ENCODE measurements around the gene IL17A. TPM values are rescaled to one million over a fixed set of nuclear protein-coding genes. Genes with fewer than 3 reads are reported as not detected.

The IL17A gene
- not detected in 2 replicates for total RNA-seq (2012; rRNA removed)

DNA sequence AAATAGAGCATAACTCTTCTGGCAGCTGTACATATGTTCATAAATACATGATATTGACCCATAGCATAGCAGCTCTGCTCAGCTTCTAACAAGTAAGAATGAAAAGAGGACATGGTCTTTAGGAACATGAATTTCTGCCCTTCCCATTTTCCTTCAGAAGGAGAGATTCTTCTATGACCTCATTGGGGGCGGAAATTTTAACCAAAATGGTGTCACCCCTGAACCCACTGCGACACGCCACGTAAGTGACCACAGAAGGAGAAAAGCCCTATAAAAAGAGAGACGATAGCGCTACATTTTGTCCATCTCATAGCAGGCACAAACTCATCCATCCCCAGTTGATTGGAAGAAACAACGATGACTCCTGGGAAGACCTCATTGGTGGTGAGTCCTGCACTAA is at the start of gene IL17A:
TSS of gene IL17A (plus strand) at position 301 of the 400 bp plus-strand sequence. CDS start at position 358, 57 bp downstream.
- H3K9ac ChIP-seq (ENCODE audit: low read depth, low read length) = no peak within 1 kb of the TSS
- H3K4me2 ChIP-seq (ENCODE audit: low read length) = no peak within 1 kb of the TSS
- H3K36me3 ChIP-seq (ENCODE audit: insufficient read depth, low read length) = no peaks in the 10 kb centered on the region
- H3K27me3 ChIP-seq (ENCODE audit: control insufficient read depth, insufficient read depth, low read length) = peaks cover 12% of the 10 kb centered on the region
- H3K9me3 ChIP-seq (replicated peaks; ENCODE audit: low read length) = no peaks in the 10 kb centered on the region
- no peaks in the 10 kb centered on the region for H3K4me1 ChIP-seq (ENCODE audit: control insufficient read depth, insufficient read depth, low read length)
- H3K4me3 ChIP-seq (ENCODE audit: low read length) = no peak within 1 kb of the TSS

DNA sequence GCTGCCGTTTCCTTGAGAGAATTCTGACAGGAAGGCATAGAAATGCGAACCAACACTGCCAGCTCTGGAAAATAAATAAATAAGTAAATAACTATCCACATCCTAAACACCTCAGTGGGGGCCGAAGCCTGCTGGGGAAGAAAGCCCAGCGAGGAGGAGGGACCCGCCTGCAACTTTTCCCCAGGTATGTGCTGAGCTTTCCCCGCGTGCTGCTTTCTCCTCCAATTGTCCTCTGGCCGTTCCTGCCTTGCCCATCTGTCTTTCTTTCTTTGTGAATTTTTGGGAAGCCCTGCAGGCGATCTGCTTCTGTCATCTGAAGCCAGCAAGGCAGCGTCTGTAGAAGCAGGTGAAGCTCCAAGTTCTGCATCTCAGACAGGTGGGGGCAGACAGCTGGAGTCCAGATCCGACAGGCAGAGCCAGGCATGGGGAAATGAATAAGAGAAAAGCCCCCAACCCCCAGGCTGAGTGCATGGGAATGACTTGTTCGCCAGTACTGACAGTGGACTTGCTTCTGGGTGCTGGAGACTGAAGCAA is 49.2 kb upstream of the IL17A start:
- Histone ChIP-seq H3K4me2 (ENCODE audit: low read length) (peak overlapping the region; percentile 41), H3K4me1 (ENCODE audit: control insufficient read depth, insufficient read depth, low read length) (peaks cover 8% of the 10 kb centered on the region), H3K27me3 (ENCODE audit: control insufficient read depth, insufficient read depth, low read length) (no peaks in the 10 kb centered on the region), H3K9me3 (replicated peaks; ENCODE audit: low read length) (no peaks in the 10 kb centered on the region), H3K4me3 (ENCODE audit: low read length) (peak overlapping the region; percentile 51), H3K36me3 (ENCODE audit: insufficient read depth, low read length) (no peaks in the 10 kb centered on the region), H3K9ac (ENCODE audit: low read depth, low read length) (peak overlapping the region; percentile 13)

DNA sequence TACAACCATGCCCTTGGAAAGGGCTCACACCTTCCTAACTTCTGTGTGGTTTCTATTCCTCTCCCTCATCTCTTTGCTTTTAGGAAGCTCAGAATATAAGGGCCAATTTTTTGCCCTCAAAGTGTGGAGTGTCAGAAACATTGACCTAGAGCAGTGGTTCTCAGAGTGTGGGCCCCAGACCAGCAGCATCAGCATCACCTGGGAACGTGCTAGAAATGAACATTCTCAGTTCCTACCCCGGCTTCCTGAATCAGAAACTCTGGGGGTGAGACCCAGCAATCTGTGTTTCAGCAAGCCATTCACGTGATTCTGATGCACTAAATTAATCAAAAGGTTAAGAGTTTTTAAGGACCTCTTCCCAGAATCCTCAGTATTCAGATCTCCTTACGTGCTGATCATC is 47.9 kb upstream of the IL17A start:
- Histone ChIP-seq H3K36me3 (ENCODE audit: insufficient read depth, low read length) (no peaks in the 10 kb centered on the region), H3K27me3 (ENCODE audit: control insufficient read depth, insufficient read depth, low read length) (no peaks in the 10 kb centered on the region), H3K9ac (ENCODE audit: low read depth, low read length) (no peak overlapping the region), H3K4me3 (ENCODE audit: low read length) (peak overlapping the region; percentile 45), H3K4me2 (ENCODE audit: low read length) (no peak overlapping the region), H3K9me3 (replicated peaks; ENCODE audit: low read length) (no peaks in the 10 kb centered on the region), H3K4me1 (ENCODE audit: control insufficient read depth, insufficient read depth, low read length) (peaks cover 8% of the 10 kb centered on the region)

DNA sequence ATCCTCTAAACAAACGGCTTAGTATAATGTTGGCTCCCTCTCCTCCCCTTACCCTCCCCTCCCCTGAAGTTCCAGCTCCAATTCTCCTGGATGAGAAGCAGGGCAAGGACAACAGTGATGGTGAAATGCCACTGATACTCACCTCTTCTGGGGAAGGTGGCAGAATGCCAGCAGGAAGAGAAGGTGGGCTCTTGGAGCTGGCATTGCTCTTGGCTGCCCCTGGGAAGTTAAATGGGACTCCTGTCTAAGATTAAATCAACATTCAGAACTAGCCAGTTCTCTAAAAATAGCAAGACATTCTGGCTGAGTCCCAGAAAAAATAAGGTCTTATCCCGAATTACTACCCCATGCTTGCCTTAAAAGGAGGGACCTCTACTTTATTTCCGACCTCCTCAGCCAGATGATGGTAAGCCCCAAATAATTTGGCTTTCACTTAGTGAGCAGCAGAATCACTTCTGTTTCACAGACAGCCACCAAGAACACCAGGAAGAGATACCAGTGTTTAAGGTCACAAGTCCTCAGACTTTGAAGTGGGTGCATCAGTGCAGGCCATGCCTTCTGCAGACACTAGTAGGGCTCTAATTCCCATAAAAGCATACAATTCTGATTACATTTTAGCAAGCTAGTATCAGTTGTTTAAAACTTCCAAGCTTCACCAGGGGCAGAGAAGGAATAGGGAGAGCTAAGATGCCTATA is 46.0 kb upstream of the IL17A start:
- no peak overlapping the region for H3K9ac ChIP-seq (ENCODE audit: low read depth, low read length)
- no peaks in the 10 kb centered on the region for H3K36me3 ChIP-seq (ENCODE audit: insufficient read depth, low read length)
- H3K4me3 ChIP-seq (ENCODE audit: low read length) = no peak overlapping the region
- H3K4me2 ChIP-seq (ENCODE audit: low read length) = no peak overlapping the region
- no peaks in the 10 kb centered on the region for H3K27me3 ChIP-seq (ENCODE audit: control insufficient read depth, insufficient read depth, low read length)
- H3K9me3 ChIP-seq (replicated peaks; ENCODE audit: low read length) = no peaks in the 10 kb centered on the region
- peaks cover 8% of the 10 kb centered on the region for H3K4me1 ChIP-seq (ENCODE audit: control insufficient read depth, insufficient read depth, low read length)

DNA sequence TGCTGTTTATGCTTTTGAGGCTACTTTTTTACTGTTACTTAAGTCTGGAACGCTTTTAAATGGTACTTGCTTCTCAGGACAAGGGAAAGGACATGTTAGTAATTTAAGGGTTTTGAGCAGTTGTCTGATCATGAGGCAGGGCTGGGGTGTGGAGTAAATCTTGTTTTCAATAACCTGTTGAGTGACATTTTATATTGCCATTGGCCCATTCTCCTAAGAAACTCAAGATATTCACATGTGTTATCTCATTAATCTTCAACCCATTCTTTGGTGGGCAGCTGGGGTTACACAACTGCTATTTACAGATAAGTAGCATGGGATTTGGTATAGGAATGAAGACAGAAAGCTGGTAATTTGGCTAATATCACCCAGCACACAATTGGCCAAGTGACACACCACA is 44.6 kb upstream of the IL17A start:
- Histone ChIP-seq H3K36me3 (ENCODE audit: insufficient read depth, low read length) (no peaks in the 10 kb centered on the region), H3K9ac (ENCODE audit: low read depth, low read length) (no peak overlapping the region), H3K4me2 (ENCODE audit: low read length) (no peak overlapping the region), H3K27me3 (ENCODE audit: control insufficient read depth, insufficient read depth, low read length) (peaks cover 7% of the 10 kb centered on the region), H3K9me3 (replicated peaks; ENCODE audit: low read length) (no peaks in the 10 kb centered on the region), H3K4me3 (ENCODE audit: low read length) (no peak overlapping the region), H3K4me1 (ENCODE audit: control insufficient read depth, insufficient read depth, low read length) (peaks cover 8% of the 10 kb centered on the region)

DNA sequence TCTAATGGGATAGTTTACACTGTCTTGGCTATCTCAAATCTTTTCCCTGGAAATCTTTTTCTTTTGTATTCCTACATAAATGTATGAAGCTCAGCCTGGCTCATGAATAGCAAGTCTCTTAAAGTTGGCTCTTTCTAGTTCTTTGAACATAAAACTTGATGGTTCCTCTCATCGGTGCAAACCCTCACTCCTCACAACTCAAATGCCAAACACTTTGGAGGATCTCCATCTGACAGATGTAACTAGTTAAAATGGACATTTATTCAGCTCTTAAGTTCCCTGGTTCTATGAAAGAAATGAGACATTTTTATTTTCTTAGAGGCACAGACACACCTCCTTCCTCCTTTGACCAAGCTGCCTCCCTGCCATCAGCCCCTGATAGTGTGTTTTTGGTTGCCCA is 43.6 kb upstream of the IL17A start:
- Histone ChIP-seq H3K36me3 (ENCODE audit: insufficient read depth, low read length) (no peaks in the 10 kb centered on the region), H3K9ac (ENCODE audit: low read depth, low read length) (no peak overlapping the region), H3K4me3 (ENCODE audit: low read length) (no peak overlapping the region), H3K4me2 (ENCODE audit: low read length) (no peak overlapping the region), H3K4me1 (ENCODE audit: control insufficient read depth, insufficient read depth, low read length) (peaks cover 8% of the 10 kb centered on the region), H3K9me3 (replicated peaks; ENCODE audit: low read length) (no peaks in the 10 kb centered on the region), H3K27me3 (ENCODE audit: control insufficient read depth, insufficient read depth, low read length) (peaks cover 7% of the 10 kb centered on the region)

DNA sequence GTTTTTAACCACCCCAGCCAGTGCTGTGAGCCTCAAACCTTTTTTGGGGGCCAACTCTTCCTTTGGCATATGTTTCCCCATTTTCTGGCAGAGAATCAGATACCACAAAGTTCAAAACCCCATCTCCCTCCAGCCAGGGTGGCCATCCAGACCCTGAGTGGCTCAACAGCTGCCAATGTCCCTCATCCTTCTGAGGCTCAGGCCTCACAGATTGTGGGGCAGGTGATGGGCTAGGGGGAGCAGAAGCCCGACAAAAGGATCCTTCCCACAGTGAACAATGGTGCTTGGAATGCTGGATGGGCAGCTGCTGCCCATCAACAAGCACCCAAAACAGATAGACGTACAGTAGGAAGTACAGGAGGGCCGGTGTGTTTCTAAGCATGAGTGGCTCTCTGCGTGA is 42.6 kb upstream of the IL17A start:
- Histone ChIP-seq H3K9me3 (replicated peaks; ENCODE audit: low read length) (no peaks in the 10 kb centered on the region), H3K27me3 (ENCODE audit: control insufficient read depth, insufficient read depth, low read length) (peaks cover 7% of the 10 kb centered on the region), H3K4me1 (ENCODE audit: control insufficient read depth, insufficient read depth, low read length) (peaks cover 8% of the 10 kb centered on the region), H3K4me3 (ENCODE audit: low read length) (no peak overlapping the region), H3K36me3 (ENCODE audit: insufficient read depth, low read length) (no peaks in the 10 kb centered on the region), H3K9ac (ENCODE audit: low read depth, low read length) (no peak overlapping the region), H3K4me2 (ENCODE audit: low read length) (no peak overlapping the region)

DNA sequence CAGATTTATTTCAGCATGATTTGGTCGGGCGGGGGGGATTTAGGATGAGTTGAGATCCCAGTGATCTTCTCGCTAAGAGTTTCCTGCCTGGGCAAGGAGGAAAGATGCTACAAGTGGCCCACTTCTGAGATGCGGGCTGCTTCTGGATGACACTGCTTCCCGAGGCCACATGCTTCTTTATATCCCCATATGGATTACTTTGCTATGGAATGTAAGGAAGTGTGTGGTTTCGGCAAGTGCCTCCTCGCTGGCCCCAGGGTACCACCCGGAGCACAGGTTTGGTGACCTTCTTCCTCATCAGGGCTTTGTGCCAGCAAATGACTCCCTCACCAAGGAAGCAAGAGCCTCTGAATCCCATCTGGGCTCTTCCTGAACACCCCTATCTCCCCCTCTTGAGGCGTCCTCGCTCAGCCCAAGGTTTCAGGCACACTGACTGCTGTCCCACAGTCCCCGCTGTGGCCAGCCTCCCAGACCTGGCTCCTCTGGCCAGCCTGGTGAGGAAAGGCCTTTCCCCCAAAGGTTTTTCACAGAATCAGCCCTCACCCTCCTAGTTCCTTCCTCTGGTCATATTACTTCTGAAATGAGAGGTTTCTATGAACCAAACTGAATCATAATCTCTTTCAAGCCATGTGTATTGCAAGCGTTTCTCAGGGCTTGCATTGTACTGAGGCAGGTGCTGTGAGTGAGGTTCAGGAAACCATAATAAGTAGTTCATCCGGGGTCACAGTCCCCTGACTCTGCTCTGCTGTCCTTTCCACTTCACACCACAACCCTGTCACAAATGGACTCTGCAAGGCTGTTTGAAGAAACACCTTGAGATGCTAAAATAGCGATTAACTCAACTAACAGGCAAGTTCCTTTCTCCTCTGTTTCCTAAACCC is 41.7 kb upstream of the IL17A start:
- H3K9ac ChIP-seq (ENCODE audit: low read depth, low read length) = no peak overlapping the region
- peaks cover 7% of the 10 kb centered on the region for H3K27me3 ChIP-seq (ENCODE audit: control insufficient read depth, insufficient read depth, low read length)
- H3K9me3 ChIP-seq (replicated peaks; ENCODE audit: low read length) = no peaks in the 10 kb centered on the region
- H3K4me3 ChIP-seq (ENCODE audit: low read length) = no peak overlapping the region
- no peaks in the 10 kb centered on the region for H3K36me3 ChIP-seq (ENCODE audit: insufficient read depth, low read length)
- H3K4me2 ChIP-seq (ENCODE audit: low read length) = no peak overlapping the region
- H3K4me1 ChIP-seq (ENCODE audit: control insufficient read depth, insufficient read depth, low read length) = peaks cover 8% of the 10 kb centered on the region

DNA sequence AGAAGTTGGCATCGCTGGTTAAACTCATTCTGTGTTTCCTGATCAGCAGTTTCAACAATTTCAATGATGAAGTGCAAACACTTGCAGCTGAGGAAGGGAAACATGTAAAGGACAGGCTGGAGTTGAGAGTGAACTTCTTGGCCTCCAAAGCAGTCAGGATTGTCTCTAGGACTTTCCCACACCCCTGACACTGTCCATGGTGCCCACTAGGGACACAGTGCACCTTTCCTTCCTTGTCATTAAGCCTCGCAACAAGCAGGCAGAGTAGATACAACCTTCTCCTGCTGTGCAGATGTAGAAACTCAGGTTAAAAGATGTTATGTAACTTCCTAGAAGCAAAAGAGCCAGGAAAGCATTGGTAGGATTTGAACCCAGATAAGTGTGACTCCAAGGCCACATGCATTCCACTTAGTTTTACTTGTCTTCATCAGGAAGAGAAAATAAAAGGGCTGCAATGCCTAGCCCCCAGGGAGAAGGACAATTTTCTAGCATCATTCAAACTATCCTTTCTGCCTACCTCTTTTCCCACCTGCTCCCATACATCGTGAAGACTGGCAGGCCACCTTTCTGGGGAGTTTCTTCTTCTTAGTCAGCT is 39.2 kb upstream of the IL17A start:
- no peaks in the 10 kb centered on the region for H3K9me3 ChIP-seq (replicated peaks; ENCODE audit: low read length)
- H3K36me3 ChIP-seq (ENCODE audit: insufficient read depth, low read length) = no peaks in the 10 kb centered on the region
- H3K4me1 ChIP-seq (ENCODE audit: control insufficient read depth, insufficient read depth, low read length) = no peaks in the 10 kb centered on the region
- H3K27me3 ChIP-seq (ENCODE audit: control insufficient read depth, insufficient read depth, low read length) = peaks cover 7% of the 10 kb centered on the region
- H3K9ac ChIP-seq (ENCODE audit: low read depth, low read length) = no peak overlapping the region
- no peak overlapping the region for H3K4me3 ChIP-seq (ENCODE audit: low read length)
- no peak overlapping the region for H3K4me2 ChIP-seq (ENCODE audit: low read length)

DNA sequence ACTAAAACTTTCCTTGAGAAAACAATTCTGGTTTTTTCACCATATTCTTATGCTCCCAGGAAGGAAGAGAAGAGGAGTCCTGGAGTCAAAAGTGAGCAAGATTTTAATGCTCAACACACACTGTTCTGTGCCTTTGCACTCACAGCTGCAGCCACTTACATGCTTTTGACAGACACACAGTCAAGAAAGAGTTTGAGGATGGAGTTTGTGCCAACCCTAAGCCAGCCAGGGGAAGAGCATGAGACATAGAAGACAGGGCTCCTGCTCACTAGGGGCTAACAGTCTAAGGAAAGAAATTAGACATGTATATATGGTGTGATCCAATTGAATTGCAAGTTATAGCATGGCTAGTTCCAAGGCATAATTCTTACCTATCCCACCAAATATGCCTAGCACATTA is 37.1 kb upstream of the IL17A start:
- no peaks in the 10 kb centered on the region for H3K36me3 ChIP-seq (ENCODE audit: insufficient read depth, low read length)
- peaks cover 7% of the 10 kb centered on the region for H3K27me3 ChIP-seq (ENCODE audit: control insufficient read depth, insufficient read depth, low read length)
- no peak overlapping the region for H3K4me3 ChIP-seq (ENCODE audit: low read length)
- H3K4me2 ChIP-seq (ENCODE audit: low read length) = no peak overlapping the region
- no peaks in the 10 kb centered on the region for H3K4me1 ChIP-seq (ENCODE audit: control insufficient read depth, insufficient read depth, low read length)
- H3K9me3 ChIP-seq (replicated peaks; ENCODE audit: low read length) = no peaks in the 10 kb centered on the region
- no peak overlapping the region for H3K9ac ChIP-seq (ENCODE audit: low read depth, low read length)

DNA sequence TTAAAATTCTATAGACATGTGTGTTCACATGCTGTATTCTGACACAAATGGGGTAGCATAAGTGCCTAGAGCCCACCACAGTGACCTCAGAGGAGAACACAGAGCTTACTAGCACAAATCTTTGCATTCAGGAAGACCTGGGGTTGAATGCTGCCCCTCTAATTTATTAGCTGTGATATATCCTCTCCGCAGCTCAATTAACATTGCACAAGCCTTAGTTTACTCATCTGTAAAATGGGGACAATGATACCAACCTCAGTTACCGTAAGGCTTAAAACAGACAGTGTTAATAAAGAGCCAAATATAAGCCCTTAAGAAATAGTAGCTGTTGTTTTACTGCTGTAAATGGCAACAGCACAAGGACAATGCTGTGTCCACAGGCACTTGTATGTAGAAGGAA is 36.2 kb upstream of the IL17A start:
- Histone ChIP-seq H3K9me3 (replicated peaks; ENCODE audit: low read length) (no peaks in the 10 kb centered on the region), H3K9ac (ENCODE audit: low read depth, low read length) (no peak overlapping the region), H3K4me3 (ENCODE audit: low read length) (no peak overlapping the region), H3K27me3 (ENCODE audit: control insufficient read depth, insufficient read depth, low read length) (peaks cover 7% of the 10 kb centered on the region), H3K4me1 (ENCODE audit: control insufficient read depth, insufficient read depth, low read length) (peaks cover 8% of the 10 kb centered on the region), H3K4me2 (ENCODE audit: low read length) (no peak overlapping the region), H3K36me3 (ENCODE audit: insufficient read depth, low read length) (no peaks in the 10 kb centered on the region)

All from skeletal muscle satellite cell (primary cell).